HG03060 (cell line): ENCODE measurements around the gene SLC35E2B.
"Not testable (repeated sequence)": the region's sequence is repeated elsewhere in the genome, so short reads cannot be mapped to it uniquely, and the experiment has no call there.

Experiments
- ATAC-seq: cut with Tn5 transposase; IDR thresholded peaks from one replicate; pipeline ENCODE4 v1.9.1; 2021; ENCODE audit warnings: low read depth, moderate number of reproducible peaks; ENCODE audit not compliant: unreplicated experiment

The SLC35E2B gene

GRCh38 chr1:1692714-1693647 lies at the start of gene SLC35E2B:
SLC35E2B (minus strand) TSS chr1:1692795; CDS start chr1:1676699, 16,096 bp downstream.
- ATAC-seq: peak; percentile 65

- ATAC-seq: not testable (repeated sequence)
Observed at GRCh38 chr1:1741013-1741412, 48.4 kb upstream of the SLC35E2B start.

DNA sequence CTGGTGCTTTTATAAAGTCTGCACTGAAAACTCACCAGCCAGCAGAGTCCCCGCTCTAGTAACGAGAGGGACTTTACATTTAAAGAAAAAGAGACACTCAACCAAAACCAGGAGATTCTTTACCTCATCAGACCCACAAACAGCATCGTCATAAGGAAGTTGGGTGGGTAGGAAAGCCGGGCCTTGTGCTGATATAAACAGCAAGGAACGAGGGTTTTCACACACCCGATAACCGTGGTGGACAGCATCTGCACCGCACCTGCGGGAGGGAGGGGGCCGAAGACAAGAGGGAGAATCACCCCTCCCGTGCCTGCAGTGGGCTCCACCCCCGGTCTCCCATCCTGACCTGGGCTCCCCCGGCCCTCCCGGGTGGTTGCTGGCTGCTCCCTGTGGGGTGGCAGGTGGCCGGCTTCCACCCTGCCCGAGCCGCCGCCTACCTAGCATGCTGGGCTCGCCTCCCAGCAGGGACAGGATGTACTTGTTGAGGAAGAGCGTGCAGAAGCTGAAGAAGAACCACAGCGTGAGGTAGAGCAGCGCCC lies 46.3 kb upstream of the SLC35E2B start:
- ATAC-seq: not testable (repeated sequence)

DNA sequence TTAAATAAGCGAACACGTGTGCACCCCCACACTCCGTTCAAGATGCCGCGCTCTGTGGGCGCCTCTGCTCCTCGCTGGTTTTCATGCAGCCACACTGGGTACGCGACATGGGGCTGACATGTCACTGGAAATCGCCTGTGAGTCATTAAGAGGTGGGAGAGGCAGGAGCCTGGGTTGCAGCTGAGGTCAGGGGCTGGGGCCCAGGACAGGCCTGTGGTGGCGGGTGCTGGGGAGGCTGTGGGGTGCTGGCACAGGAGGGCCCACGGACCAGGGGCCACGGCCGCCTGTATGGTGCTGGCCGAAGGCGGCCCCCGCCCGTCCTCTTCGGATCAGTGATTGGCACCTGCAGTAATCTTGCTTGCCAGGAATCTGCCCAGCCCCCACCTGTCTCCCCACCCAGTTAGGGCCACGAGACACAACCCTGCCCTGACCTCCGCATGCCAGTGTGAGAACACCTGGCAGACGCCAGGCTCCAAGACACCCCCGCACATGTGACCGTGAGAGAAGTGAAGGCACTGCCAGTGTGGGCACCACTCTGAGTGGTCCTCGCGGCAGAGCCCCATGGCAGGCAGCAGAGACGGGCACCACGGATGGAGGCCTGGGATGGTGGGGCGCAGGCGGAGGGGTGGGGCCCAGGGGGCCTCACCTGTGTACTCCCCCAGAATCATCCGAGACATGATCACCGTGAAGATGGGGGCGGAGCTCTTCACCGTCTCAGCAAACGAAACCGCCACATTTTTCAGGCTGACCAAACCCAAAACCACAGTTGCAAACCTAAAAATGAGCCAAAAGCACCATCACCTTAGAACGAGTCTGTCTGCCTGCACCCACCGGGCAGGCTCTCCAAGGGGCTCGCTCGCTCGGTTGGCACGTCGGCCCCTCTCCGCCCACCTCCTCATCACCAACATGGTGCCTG lies 45.3 kb upstream of the SLC35E2B start:
- ATAC-seq: not testable (repeated sequence)

DNA sequence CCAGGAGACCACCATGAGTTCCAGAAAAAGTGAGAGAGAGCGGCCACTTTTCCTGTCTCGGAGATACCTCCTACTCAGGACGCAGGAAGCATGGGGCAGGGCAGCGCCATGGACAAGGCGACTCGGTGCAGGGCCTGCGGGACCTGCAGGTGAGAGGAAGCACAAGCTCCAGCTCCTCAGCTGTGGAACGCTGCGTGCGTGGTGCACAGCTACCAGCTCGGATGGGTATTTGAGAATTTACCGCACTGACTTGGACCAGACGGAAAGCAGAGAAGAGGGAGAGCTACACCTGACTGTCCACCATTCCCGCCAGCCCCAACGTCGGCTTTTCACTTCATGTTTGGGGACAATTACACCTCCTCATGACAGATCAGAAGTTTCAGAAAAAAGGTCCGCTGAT lies 39.8 kb upstream of the SLC35E2B start:
- ATAC-seq: no peak

GRCh38 chr1:1730870-1731269 lies 38.3 kb upstream of the SLC35E2B start:
- no peak for ATAC-seq

DNA sequence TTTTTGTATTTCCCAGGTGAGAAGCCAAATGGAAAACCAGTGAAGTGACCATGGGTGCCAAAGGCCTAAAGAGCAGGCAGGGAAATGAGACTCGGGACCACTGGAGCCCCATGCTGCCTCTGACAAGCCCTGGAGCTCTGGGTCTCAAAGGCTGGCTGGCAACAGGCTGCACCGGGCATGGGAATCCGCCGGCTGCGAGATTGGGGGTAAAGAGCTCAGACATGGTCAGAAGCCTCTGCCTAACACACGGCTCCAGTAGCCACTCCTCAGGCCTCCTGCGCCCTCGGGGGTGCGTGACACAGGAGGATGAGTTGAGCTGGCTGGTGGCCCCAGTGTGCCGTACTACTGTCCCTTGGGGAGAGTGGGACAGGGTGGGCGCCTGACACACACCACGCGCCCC lies 37.6 kb upstream of the SLC35E2B start:
- ATAC-seq: not testable (repeated sequence)

GRCh38 chr1:1729116-1729816 lies 36.7 kb upstream of the SLC35E2B start:
- not testable (repeated sequence) for ATAC-seq

GRCh38 chr1:1728308-1729005 lies 35.9 kb upstream of the SLC35E2B start:
- not testable (repeated sequence) for ATAC-seq

DNA sequence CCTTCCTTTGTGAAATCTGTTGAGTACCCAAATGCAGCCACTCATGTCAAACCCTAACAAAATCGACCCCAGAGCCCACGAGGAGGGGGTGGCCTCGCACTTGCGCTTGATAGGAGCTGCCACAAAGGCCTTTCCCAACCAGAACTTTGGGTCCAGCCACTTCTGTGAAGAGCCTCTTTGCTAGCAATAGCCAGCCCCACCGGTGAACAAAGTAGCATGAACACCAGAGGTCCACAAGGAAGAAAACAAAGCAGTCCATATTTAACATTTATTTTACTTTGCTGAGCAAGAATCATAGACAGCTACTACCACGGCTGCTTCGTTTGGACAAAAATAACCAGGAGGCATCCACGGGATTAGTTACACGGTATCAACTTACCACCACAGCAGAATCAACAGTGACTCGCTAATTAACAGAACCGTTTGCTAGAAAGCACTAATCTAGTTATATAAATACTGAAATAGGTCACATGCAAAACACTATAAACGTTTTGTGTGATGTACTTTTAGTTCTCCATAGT lies 34.6 kb upstream of the SLC35E2B start:
- not testable (repeated sequence) for ATAC-seq

DNA sequence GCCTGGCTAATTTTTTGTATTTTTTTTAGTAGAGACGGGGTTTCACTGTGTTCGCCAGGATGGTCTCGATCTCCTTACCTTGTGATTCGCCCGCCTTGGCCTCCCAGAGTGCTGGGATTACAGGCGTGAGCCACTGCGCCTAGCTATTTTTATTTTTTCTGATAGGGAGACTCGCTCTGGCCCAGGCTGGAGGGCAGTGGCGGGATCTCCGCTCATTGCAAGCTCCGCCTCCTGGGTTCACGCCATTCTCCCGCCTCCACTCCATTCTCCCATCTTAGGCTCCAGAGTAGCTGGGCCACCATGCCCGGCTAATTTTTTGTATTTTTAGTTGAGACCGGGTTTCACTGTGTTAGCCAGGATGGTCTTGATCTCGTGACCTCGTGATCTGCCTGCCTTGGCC lies 33.5 kb upstream of the SLC35E2B start:
- not testable (repeated sequence) for ATAC-seq

DNA sequence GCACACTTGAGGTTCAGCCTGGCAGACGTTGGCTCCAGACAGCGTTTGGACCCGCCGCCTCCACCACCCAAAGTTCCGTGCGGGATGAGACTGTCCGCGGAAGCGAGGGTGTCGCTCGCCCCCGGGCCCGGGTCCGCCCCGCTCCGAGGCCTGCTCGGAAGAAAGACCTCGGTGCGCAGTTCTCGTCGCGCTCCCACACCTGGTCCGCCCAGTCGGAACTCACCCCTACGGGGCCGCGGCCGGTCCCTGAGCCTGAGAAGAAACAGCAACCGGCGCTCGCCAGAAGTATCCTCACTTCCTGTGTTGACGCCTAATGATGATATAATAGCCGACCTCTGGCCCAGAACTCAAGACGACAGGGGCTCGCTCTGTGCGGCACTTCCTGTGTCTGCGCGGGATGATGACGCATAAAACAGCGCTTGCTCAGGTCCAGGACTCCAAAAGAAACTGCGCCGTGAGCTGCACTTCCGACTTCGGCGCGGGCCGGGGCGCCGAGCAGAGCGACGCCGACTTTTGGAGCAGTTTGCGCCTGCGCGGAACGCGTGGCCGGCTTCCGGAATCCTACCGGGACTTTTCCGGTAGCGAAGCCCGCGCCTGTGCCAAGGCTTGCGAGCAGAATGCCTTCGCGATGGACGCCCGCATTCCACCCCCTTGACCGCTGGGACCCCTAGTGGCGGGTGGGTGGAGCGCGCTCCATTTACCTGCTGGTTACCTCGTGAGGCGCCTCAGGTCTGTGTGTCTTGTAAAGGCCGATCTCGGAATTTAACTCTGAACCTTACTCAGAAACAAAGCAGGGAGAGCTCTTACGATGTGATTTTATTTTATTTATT lies 31.7 kb upstream of the SLC35E2B start, which contains the start of gene CDK11A:
CDK11A (minus strand) TSS at position 323 of the 830 bp plus-strand sequence. CDS start 1,539 bp downstream, outside the sequence.
- peak; percentile 91 for ATAC-seq

GRCh38 chr1:1721201-1721600 lies 28.6 kb upstream of the SLC35E2B start:
- ATAC-seq: no peak

DNA sequence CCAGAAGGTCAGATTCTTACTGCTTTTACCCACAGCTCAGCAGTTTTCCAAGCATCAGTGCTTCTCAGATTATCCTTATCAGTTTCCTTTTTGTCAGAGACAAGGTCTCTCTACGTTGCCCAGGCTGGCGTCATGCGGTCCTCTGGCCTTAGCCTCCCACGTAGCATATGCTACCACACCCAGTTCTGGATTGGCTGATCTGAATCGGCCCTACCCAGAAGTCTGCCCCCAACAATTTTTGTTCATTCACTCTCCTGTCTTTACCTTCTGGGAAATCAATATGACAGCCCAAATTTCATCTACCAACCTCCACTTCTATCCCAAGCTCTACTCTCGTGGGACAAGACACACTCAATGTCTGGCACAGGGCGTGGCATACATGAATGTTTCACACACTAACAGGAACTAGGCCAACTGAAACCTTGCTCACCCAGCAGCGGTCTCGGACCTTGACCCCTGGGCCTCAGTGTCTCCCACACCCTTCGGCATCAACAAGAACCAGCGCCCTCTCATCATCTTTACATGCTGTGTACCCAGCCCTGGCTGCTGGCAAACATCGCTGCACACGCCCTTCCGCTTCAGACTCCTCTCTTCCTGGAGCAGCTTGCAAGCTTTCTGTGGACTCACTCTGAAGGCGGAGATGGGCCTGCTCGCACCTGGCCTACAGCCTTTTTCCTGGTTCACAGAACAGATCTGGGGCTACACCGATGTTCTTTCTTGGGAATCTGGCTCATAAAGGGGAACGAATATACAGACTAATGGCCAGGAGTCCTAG lies 22.7 kb upstream of the SLC35E2B start:
- ATAC-seq: not testable (repeated sequence)

DNA sequence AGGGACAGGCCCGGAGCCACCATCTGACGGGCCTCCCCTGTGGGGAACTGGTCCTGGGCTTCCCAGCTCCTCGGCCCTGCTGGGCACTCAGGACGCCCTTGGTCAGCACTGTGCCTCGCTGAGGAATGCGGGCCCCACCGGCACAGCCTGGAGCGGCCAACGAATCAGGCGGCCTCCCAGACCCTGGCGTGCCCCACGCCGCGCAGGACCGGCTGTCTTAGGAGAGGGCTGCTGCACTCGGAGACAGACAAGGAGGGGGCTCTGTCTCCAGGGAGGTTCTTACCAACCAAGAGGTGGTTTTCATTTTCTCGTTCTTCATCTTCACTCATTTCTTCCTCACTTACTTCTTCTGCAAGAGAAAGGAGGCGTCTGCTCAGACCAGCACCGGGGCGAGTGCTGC lies 15.3 kb upstream of the SLC35E2B start:
- not testable (repeated sequence) for ATAC-seq

- not testable (repeated sequence) for ATAC-seq
Observed at GRCh38 chr1:1707241-1707640, 14.6 kb upstream of the SLC35E2B start.

DNA sequence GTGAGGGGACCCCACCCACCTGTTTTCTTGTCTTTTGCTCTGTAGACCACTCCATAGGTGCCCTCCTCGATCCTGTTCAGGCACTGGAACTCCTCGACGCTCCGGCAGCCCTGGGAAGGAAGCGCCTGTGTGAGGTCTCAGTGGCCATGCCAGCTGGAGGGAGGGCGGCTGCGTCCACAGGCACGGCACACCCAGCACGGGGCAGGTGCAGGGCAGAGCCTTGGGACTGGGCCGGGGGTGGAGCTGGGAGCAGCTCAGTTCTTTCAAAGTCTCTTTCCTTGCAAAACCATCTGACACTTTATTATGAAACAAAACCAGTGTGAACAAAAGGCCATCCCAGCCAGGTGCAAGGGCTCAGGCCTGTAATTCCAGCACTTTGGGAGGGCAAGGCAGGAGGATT lies 13.0 kb upstream of the SLC35E2B start:
- ATAC-seq: not testable (repeated sequence)
